Neural progenitor cell (in vitro differentiated cells): ENCODE results near the gene MYO10. TPM values are rescaled to one million over a fixed set of nuclear protein-coding genes. Genes with fewer than 3 reads are reported as not detected.

Experiments
- DNase-seq: peaks from one replicate; pipeline ENCODE4 v3.0.0-alpha.2; 2016; ENCODE audit warnings: low spot score
- H2AFZ ChIP-seq: fragments of 200-600 bp; sonication (generic); replicated peaks from 2 replicates; pipeline ENCODE4 v1.6.1; 2016; ENCODE audit warnings: antibody characterized with exemption
- H3F3A ChIP-seq: fragments of 200-600 bp; sonication (generic); 2 replicates; pipeline ENCODE4 v1.6.1; 2016; ENCODE audit warnings: antibody characterized with exemption, low read depth
- H3K27ac ChIP-seq: fragments of 200-600 bp; sonication (generic); 2 replicates; pipeline ENCODE4 v1.5.1; 2016; ENCODE audit warnings: mild to moderate bottlenecking
- H3K27me3 ChIP-seq: fragments of 200-600 bp; sonication (generic); 2 replicates; pipeline ENCODE4 v1.6.1; 2016; ENCODE audit warnings: mild to moderate bottlenecking, moderate library complexity
- H3K36me3 ChIP-seq: fragments of 200-600 bp; sonication (generic); 2 replicates; pipeline ENCODE4 v1.5.1; 2016
- H3K4me1 ChIP-seq: fragments of 200-600 bp; sonication (generic); 2 replicates; pipeline ENCODE4 v1.6.1; 2016; ENCODE audit warnings: mixed run types
- H3K4me2 ChIP-seq: fragments of 200-600 bp; sonication (generic); 2 replicates; pipeline ENCODE4 v1.6.1; 2016
- H3K4me3 ChIP-seq: fragments of 200-600 bp; sonication (generic); 2 replicates; pipeline ENCODE4 v1.5.1; 2016
- H3K79me2 ChIP-seq: fragments of 200-600 bp; sonication (generic); 2 replicates; pipeline ENCODE4 v1.6.1; 2016; ENCODE audit warnings: low read depth
- H3K9ac ChIP-seq: fragments of 200-600 bp; sonication (generic); 2 replicates; pipeline ENCODE4 v1.6.1; 2016
- H3K9me3 ChIP-seq: fragments of 200-600 bp; sonication (generic); 2 replicates; pipeline ENCODE4 v1.5.1; 2016; ENCODE audit warnings: low read depth
- H4K20me1 ChIP-seq: fragments of 200-600 bp; sonication (generic); 2 replicates; pipeline ENCODE4 v1.6.1; 2016; ENCODE audit warnings: low read depth
- H3K27ac Mint-ChIP-seq: 3 replicates; pipeline ENCODE4 v1.8.0; 2021; ENCODE audit warnings: mixed read lengths
- H3K27me3 Mint-ChIP-seq: 2 replicates; pipeline ENCODE4 v1.8.0; 2022; ENCODE audit warnings: low read depth, mild to moderate bottlenecking, inconsistent platforms, moderate library complexity, mixed read lengths; ENCODE audit not compliant: insufficient read depth
- H3K36me3 Mint-ChIP-seq: 3 replicates; pipeline ENCODE4 v1.8.0; 2021; ENCODE audit warnings: mixed read lengths
- H3K4me1 Mint-ChIP-seq: 3 replicates; pipeline ENCODE4 v1.8.0; 2021; ENCODE audit warnings: mixed read lengths
- H3K4me3 Mint-ChIP-seq: 3 replicates; pipeline ENCODE4 v1.8.0; 2021; ENCODE audit warnings: mild to moderate bottlenecking, moderate library complexity, mixed read lengths
- H3K9me3 Mint-ChIP-seq: 3 replicates; pipeline ENCODE4 v1.8.0; 2020; ENCODE audit warnings: mixed read lengths
- CTCF ChIP-seq: fragments of 200-600 bp; sonication (generic); IDR thresholded peaks from 2 replicates; pipeline ENCODE4 v1.5.1; 2017; ENCODE audit warnings: antibody characterized with exemption, mild to moderate bottlenecking
- EZH2 ChIP-seq: fragments of 200-600 bp; sonication (generic); IDR thresholded peaks from 2 replicates; pipeline ENCODE4 v1.6.1; 2017; ENCODE audit warnings: antibody characterized with exemption, mild to moderate bottlenecking, moderate library complexity
- EZH2phosphoT487 ChIP-seq: fragments of 200-600 bp; sonication (generic); IDR thresholded peaks from 2 replicates; pipeline ENCODE4 v1.6.1; 2017; ENCODE audit warnings: antibody characterized with exemption
- total RNA-seq: library from RNA; depleted of rRNA; stranded (reverse); fragments of >200 nt; gene quantifications from 2 replicates; pipeline ENCODE4 v1.2.3, GENCODE V29; 2015; ENCODE audit warnings: low replicate concordance

Gene MYO10
- total RNA-seq, 1 donor from 2014 or later = 39.1 TPM

- Histone ChIP-seq H3K9me3 (no peaks in the 10 kb centered on the region), H2AFZ (no peak overlapping the region), H3F3A (peaks cover 19% of the 10 kb centered on the region), H3K4me2 (no peak overlapping the region), H3K4me1 (peaks cover 25% of the 10 kb centered on the region), H3K27me3 (no peaks in the 10 kb centered on the region), H3K27ac (no peak overlapping the region), H3K79me2 (peaks cover 35% of the 10 kb centered on the region), H3K9ac (no peak overlapping the region), H3K4me3 (no peak overlapping the region), H4K20me1 (peaks cover 12% of the 10 kb centered on the region), H3K36me3 (no peaks in the 10 kb centered on the region)
- Mint-ChIP-seq H3K36me3 (peaks cover 32% of the 10 kb centered on the region), H3K27ac (no peak overlapping the region), H3K4me1 (peaks cover 31% of the 10 kb centered on the region), H3K4me3 (no peak overlapping the region), H3K9me3 (peaks cover 29% of the 10 kb centered on the region), H3K27me3 (peaks cover 8% of the 10 kb centered on the region)
- no peak for TF ChIP-seq CTCF
- no peak for TF ChIP-seq EZH2phosphoT487
- TF ChIP-seq EZH2 = no peak
- DNase-seq = no peak
Measured at GRCh38 chr5:16869821-16870796, 66.0 kb downstream of the MYO10 start.

- H3K27ac ChIP-seq = peak overlapping the region; percentile 85
Measured at GRCh38 chr5:16867577-16867953, 68.5 kb downstream of the MYO10 start.

GRCh38 chr5:16866795-16867576 is 69.1 kb downstream of the MYO10 start:
- Mint-ChIP-seq H3K27ac (peak overlapping the region; percentile 44), H3K4me3 (peak overlapping the region; percentile 14), H3K36me3 (peaks cover 16% of the 10 kb centered on the region), H3K4me1 (peaks cover 52% of the 10 kb centered on the region), H3K9me3 (peaks cover 6% of the 10 kb centered on the region), H3K27me3 (peaks cover 8% of the 10 kb centered on the region)
- Histone ChIP-seq H3K79me2 (peaks cover 46% of the 10 kb centered on the region), H3K4me2 (peak overlapping the region; percentile 58), H3K4me1 (peaks cover 48% of the 10 kb centered on the region), H2AFZ (no peak overlapping the region), H3K9me3 (no peaks in the 10 kb centered on the region), H3K27ac (peak overlapping the region; percentile 85), H4K20me1 (peaks cover 12% of the 10 kb centered on the region), H3K36me3 (no peaks in the 10 kb centered on the region), H3K27me3 (no peaks in the 10 kb centered on the region), H3K9ac (no peak overlapping the region), H3F3A (peaks cover 19% of the 10 kb centered on the region), H3K4me3 (no peak overlapping the region)
- DNase-seq = peak; percentile 64
- TF ChIP-seq CTCF = no peak
- TF ChIP-seq EZH2phosphoT487 = no peak
- TF ChIP-seq EZH2 = no peak

More at GRCh38 chr5:16867577-16867953, 68.5 kb downstream of the MYO10 start:
- H3K27me3 ChIP-seq = no peaks in the 10 kb centered on the region
- peaks cover 19% of the 10 kb centered on the region for H3F3A ChIP-seq
- no peak for DNase-seq
- H3K9me3 Mint-ChIP-seq = peaks cover 11% of the 10 kb centered on the region
- TF ChIP-seq EZH2phosphoT487 (no peak), CTCF (no peak), EZH2 (no peak)
- peaks cover 42% of the 10 kb centered on the region for H3K79me2 ChIP-seq
- peaks cover 8% of the 10 kb centered on the region for H3K27me3 Mint-ChIP-seq
- peaks cover 50% of the 10 kb centered on the region for H3K4me1 Mint-ChIP-seq
- no peaks in the 10 kb centered on the region for H3K9me3 ChIP-seq
- H3K4me2 ChIP-seq = peak overlapping the region; percentile 58
- peaks cover 19% of the 10 kb centered on the region for H3K36me3 Mint-ChIP-seq
- peaks cover 46% of the 10 kb centered on the region for H3K4me1 ChIP-seq
- no peak overlapping the region for H3K4me3 ChIP-seq
- H3K4me3 Mint-ChIP-seq = no peak overlapping the region
- peaks cover 12% of the 10 kb centered on the region for H4K20me1 ChIP-seq
- H3K36me3 ChIP-seq = no peaks in the 10 kb centered on the region
- no peak overlapping the region for H2AFZ ChIP-seq
- no peak overlapping the region for H3K9ac ChIP-seq
- H3K27ac Mint-ChIP-seq = no peak overlapping the region
